Natural killer cell treated with Interleukin-12 subunit alpha and Interleukin-12 subunit beta and Interleukin-15 and Interleukin-18, amount 100 ng/mL, for 72 hours (primary cell): ENCODE results near the gene PCSK6. TPM values are rescaled to one million over a fixed set of nuclear protein-coding genes. Genes with fewer than 3 reads are reported as not detected.

ENCODE experiments used
- ATAC-seq, 2 donors: fragments of 150-1000 bp; cut with Tn5 transposase in 1 of 2; sonication (Bioruptor Pico), chemical (Tn5 transposase) in 1 of 2; 2 replicates each; pipeline ENCODE4 v1.10.0; 2021
- DNase-seq: peaks from one replicate; pipeline ENCODE4 v3.0.0; 2022; ENCODE audit warnings: low spot score
- H3K27ac Mint-ChIP-seq, 2 donors: 1 replicate in 1 of 2; 2 replicates in 1 of 2; pipeline ENCODE4 v1.8.0; 2022; ENCODE audit warnings: mixed read lengths in 2 of 2, mild to moderate bottlenecking in 1 of 2, moderate library complexity in 1 of 2
- H3K27me3 Mint-ChIP-seq, 2 donors: 1 replicate in 1 of 2; 2 replicates in 1 of 2; pipeline ENCODE4 v1.8.0; 2022; ENCODE audit warnings: mixed read lengths in 2 of 2
- H3K36me3 Mint-ChIP-seq: one replicate; pipeline ENCODE4 v1.8.0; 2022; ENCODE audit warnings: mixed read lengths
- H3K4me1 Mint-ChIP-seq, 2 donors: 1 replicate in 1 of 2; 2 replicates in 1 of 2; pipeline ENCODE4 v1.8.0; 2022; ENCODE audit warnings: low read depth in 2 of 2, mixed read lengths in 2 of 2, mild to moderate bottlenecking in 1 of 2
- H3K4me3 Mint-ChIP-seq: one replicate; pipeline ENCODE4 v1.8.0; 2022; ENCODE audit warnings: mixed read lengths
- H3K9me3 Mint-ChIP-seq: 2 replicates; pipeline ENCODE4 v1.8.0; 2022; ENCODE audit warnings: mixed read lengths
- total RNA-seq, 2 donors: library from RNA; stranded (reverse); gene quantifications; one replicate each; pipeline ENCODE4 v1.2.3, GENCODE V29; 2022

The PCSK6 gene
- total RNA-seq, 2 donors from 2014 or later = 0.95 TPM; not detected in 1

- peaks cover 0 to 3% of the 10 kb centered on the region in 2 donors for H3K4me1 Mint-ChIP-seq
- peaks cover 4 to 10% of the 10 kb centered on the region in 2 donors for H3K27me3 Mint-ChIP-seq
- no peaks in the 10 kb centered on the region for H3K36me3 Mint-ChIP-seq
- H3K27ac Mint-ChIP-seq = no peak overlapping the region
- no peaks in the 10 kb centered on the region for H3K9me3 Mint-ChIP-seq
- DNase-seq (no peak), ATAC-seq (no peak)
- no peak overlapping the region for H3K4me3 Mint-ChIP-seq
Observed at GRCh38 chr15:101370330-101371024, 119.0 kb downstream of the PCSK6 start.

- Mint-ChIP-seq H3K9me3 (no peaks in the 10 kb centered on the region), H3K27me3 (peaks cover 7 to 15% of the 10 kb centered on the region in 2 donors), H3K4me1 (peaks cover 0 to 3% of the 10 kb centered on the region in 2 donors), H3K4me3 (no peak overlapping the region), H3K36me3 (no peaks in the 10 kb centered on the region), H3K27ac (no peak overlapping the region)
- DNase-seq (no peak), ATAC-seq (no peak)
Observed at GRCh38 chr15:101369676-101370075, 119.8 kb downstream of the PCSK6 start.

- Mint-ChIP-seq H3K27ac (no peak overlapping the region), H3K4me3 (no peak overlapping the region), H3K36me3 (no peaks in the 10 kb centered on the region), H3K27me3 (peaks cover 10 to 17% of the 10 kb centered on the region in 2 donors), H3K9me3 (no peaks in the 10 kb centered on the region), H3K4me1 (peaks cover 0 to 3% of the 10 kb centered on the region in 2 donors)
- DNase-seq (no peak), ATAC-seq (no peak)
Observed at GRCh38 chr15:101368861-101369642, 120.5 kb downstream of the PCSK6 start.

- H3K36me3 Mint-ChIP-seq = no peaks in the 10 kb centered on the region
- H3K9me3 Mint-ChIP-seq = no peaks in the 10 kb centered on the region
- ATAC-seq = no peak
- peaks cover 10 to 14% of the 10 kb centered on the region in 2 donors for H3K27me3 Mint-ChIP-seq
- H3K4me3 Mint-ChIP-seq = no peak overlapping the region
- no peak for DNase-seq
- peaks cover 0 to 3% of the 10 kb centered on the region in 2 donors for H3K4me1 Mint-ChIP-seq
- no peak overlapping the region for H3K27ac Mint-ChIP-seq
Observed at GRCh38 chr15:101368086-101368780, 121.3 kb downstream of the PCSK6 start.

GRCh38 chr15:101366853-101367252 lies 122.7 kb downstream of the PCSK6 start:
- Mint-ChIP-seq H3K9me3 (no peaks in the 10 kb centered on the region), H3K27me3 (peaks cover 7 to 14% of the 10 kb centered on the region in 2 donors)

GRCh38 chr15:101362986-101363566 lies 126.4 kb downstream of the PCSK6 start:
- Mint-ChIP-seq H3K27ac (no peak overlapping the region), H3K27me3 (peaks cover 7 to 21% of the 10 kb centered on the region in 2 donors), H3K36me3 (no peaks in the 10 kb centered on the region), H3K4me3 (no peak overlapping the region), H3K9me3 (no peaks in the 10 kb centered on the region), H3K4me1 (peaks cover 0 to 6% of the 10 kb centered on the region in 2 donors)
- no peak for DNase-seq
- peak in 1 of 2 donors; percentile 27 for ATAC-seq

More at GRCh38 chr15:101366853-101367252, 122.7 kb downstream of the PCSK6 start:
- ATAC-seq (no peak), DNase-seq (no peak)
- no peak overlapping the region for H3K27ac Mint-ChIP-seq
- no peaks in the 10 kb centered on the region for H3K36me3 Mint-ChIP-seq
- no peaks in the 10 kb centered on the region for H3K4me1 Mint-ChIP-seq
- no peak overlapping the region for H3K4me3 Mint-ChIP-seq

GRCh38 chr15:101362359-101362758 lies 127.1 kb downstream of the PCSK6 start:
- H3K27me3 Mint-ChIP-seq = peaks cover 7 to 21% of the 10 kb centered on the region in 2 donors
- no peaks in the 10 kb centered on the region for H3K9me3 Mint-ChIP-seq
- ATAC-seq (no peak), DNase-seq (no peak)
- H3K4me3 Mint-ChIP-seq = no peak overlapping the region
- H3K36me3 Mint-ChIP-seq = no peaks in the 10 kb centered on the region
- no peak overlapping the region for H3K27ac Mint-ChIP-seq
- H3K4me1 Mint-ChIP-seq = peaks cover 0 to 6% of the 10 kb centered on the region in 2 donors

GRCh38 chr15:101361418-101361817 lies 128.1 kb downstream of the PCSK6 start:
- no peak for DNase-seq
- peak overlapping the region in 1 of 2 donors; percentile 47 for H3K27ac Mint-ChIP-seq
- H3K36me3 Mint-ChIP-seq = no peaks in the 10 kb centered on the region
- peaks cover 7 to 21% of the 10 kb centered on the region in 2 donors for H3K27me3 Mint-ChIP-seq
- no peak for ATAC-seq
- no peak overlapping the region for H3K4me3 Mint-ChIP-seq
- H3K4me1 Mint-ChIP-seq = peaks cover 0 to 6% of the 10 kb centered on the region in 2 donors
- H3K9me3 Mint-ChIP-seq = no peaks in the 10 kb centered on the region

- no peak overlapping the region for H3K4me3 Mint-ChIP-seq
Observed at GRCh38 chr15:101359365-101359947, 130.1 kb downstream of the PCSK6 start.

GRCh38 chr15:101358895-101359294 lies 130.6 kb downstream of the PCSK6 start:
- H3K27ac Mint-ChIP-seq = no peak overlapping the region
- no peaks in the 10 kb centered on the region for H3K9me3 Mint-ChIP-seq
- peaks cover 2 to 6% of the 10 kb centered on the region in 2 donors for H3K27me3 Mint-ChIP-seq
- no peak for DNase-seq
- peaks cover 0 to 6% of the 10 kb centered on the region in 2 donors for H3K4me1 Mint-ChIP-seq
- ATAC-seq = no peak
- no peak overlapping the region for H3K4me3 Mint-ChIP-seq
- no peaks in the 10 kb centered on the region for H3K36me3 Mint-ChIP-seq

More at GRCh38 chr15:101359365-101359947, 130.1 kb downstream of the PCSK6 start:
- Mint-ChIP-seq H3K27ac (no peak overlapping the region), H3K27me3 (peaks cover under 1 to 11% of the 10 kb centered on the region in 2 donors), H3K9me3 (no peaks in the 10 kb centered on the region), H3K4me1 (peaks cover 0 to 6% of the 10 kb centered on the region in 2 donors), H3K36me3 (no peaks in the 10 kb centered on the region)
- no peak for DNase-seq
- ATAC-seq = no peak

- no peak for DNase-seq
- peaks cover 2 to 6% of the 10 kb centered on the region in 2 donors for H3K27me3 Mint-ChIP-seq
- no peak for ATAC-seq
- H3K4me1 Mint-ChIP-seq = peaks cover 0 to 6% of the 10 kb centered on the region in 2 donors
- H3K27ac Mint-ChIP-seq = no peak overlapping the region
- no peaks in the 10 kb centered on the region for H3K9me3 Mint-ChIP-seq
- no peaks in the 10 kb centered on the region for H3K36me3 Mint-ChIP-seq
- H3K4me3 Mint-ChIP-seq = no peak overlapping the region
Observed at GRCh38 chr15:101357885-101358284, 131.6 kb downstream of the PCSK6 start.

- H3K36me3 Mint-ChIP-seq = no peaks in the 10 kb centered on the region
Observed at GRCh38 chr15:101357333-101357732, 132.2 kb downstream of the PCSK6 start.

More at GRCh38 chr15:101357333-101357732, 132.2 kb downstream of the PCSK6 start:
- Mint-ChIP-seq H3K27me3 (peaks cover 6% of the 10 kb centered on the region in 2 donors), H3K27ac (no peak overlapping the region), H3K4me1 (peaks cover 0 to 6% of the 10 kb centered on the region in 2 donors), H3K4me3 (no peak overlapping the region), H3K9me3 (no peaks in the 10 kb centered on the region)
- no peak for DNase-seq
- ATAC-seq = no peak
